Skin of body (tissue), 2 donors: Measurements from ENCODE around the gene EIF2B5. TPM values are rescaled to one million over a fixed set of nuclear protein-coding genes. Genes with fewer than 3 reads are reported as not detected.

Experiments
- DNase-seq: peaks from one replicate; lab custom pipeline; 2025; lab: John Stamatoyannopoulos, UW
- total RNA-seq: library from RNA; depleted of rRNA; stranded (reverse); fragments of >200 nt; gene quantifications from one replicate; pipeline ENCODE4 v1.2.3, GENCODE V29; 2014

EIF2B5 gene
- total RNA-seq, 1 donor from 2014 or later, result 28.7 TPM

GRCh38 chr3:184173374-184173722 lies 38.2 kb downstream of the EIF2B5 start:
- no peak for DNase-seq

GRCh38 chr3:184174284-184174645 lies 39.1 kb downstream of the EIF2B5 start:
- peak; percentile 99 for DNase-seq

- peak; percentile 99 for DNase-seq
Observed at GRCh38 chr3:184174646-184175492, 39.7 kb downstream of the EIF2B5 start, which contains the start of gene AP2M1. Gene AP2M1 (plus strand): TSS chr3:184174855. CDS start chr3:184176994, 2,139 bp downstream.

- DNase-seq, result no peak
Observed at GRCh38 chr3:184175506-184175905, 40.3 kb downstream of the EIF2B5 start.

GRCh38 chr3:184175981-184176376 lies 40.8 kb downstream of the EIF2B5 start:
- DNase-seq, result peak; percentile 24

- DNase-seq, result peak; percentile 59
Observed at GRCh38 chr3:184176377-184177330, 41.5 kb downstream of the EIF2B5 start.

- no peak for DNase-seq
Observed at GRCh38 chr3:184177331-184177731, 42.2 kb downstream of the EIF2B5 start.

- no peak for DNase-seq
Observed at GRCh38 chr3:184177767-184178306, 42.7 kb downstream of the EIF2B5 start.

- DNase-seq, result no peak
Observed at GRCh38 chr3:184178521-184179138, 43.5 kb downstream of the EIF2B5 start.

- DNase-seq, result no peak
Observed at GRCh38 chr3:184180165-184180564, 45.0 kb downstream of the EIF2B5 start.

- no peak for DNase-seq
Observed at GRCh38 chr3:184181596-184181995, 46.4 kb downstream of the EIF2B5 start.

- no peak for DNase-seq
Observed at GRCh38 chr3:184183679-184184078, 48.5 kb downstream of the EIF2B5 start.

- no peak for DNase-seq
Observed at GRCh38 chr3:184184546-184185230, 49.5 kb downstream of the EIF2B5 start.

- DNase-seq, result peak; percentile 99
Observed at GRCh38 chr3:184185461-184186183, 50.5 kb downstream of the EIF2B5 start.

- DNase-seq, result no peak
Observed at GRCh38 chr3:184186184-184186901, 51.2 kb downstream of the EIF2B5 start, which contains the start of gene ABCF3. Gene ABCF3 (plus strand): TSS chr3:184186199. CDS start chr3:184186208, 9 bp downstream.

GRCh38 chr3:184186902-184187207 lies 51.7 kb downstream of the EIF2B5 start:
- DNase-seq, result no peak

- no peak for DNase-seq
Observed at GRCh38 chr3:184188080-184188479, 52.9 kb downstream of the EIF2B5 start.

- DNase-seq, result no peak
Observed at GRCh38 chr3:184189421-184189820, 54.3 kb downstream of the EIF2B5 start.

GRCh38 chr3:184192889-184193288 lies 57.7 kb downstream of the EIF2B5 start:
- DNase-seq, result no peak
